Activated CD4-positive, CD25-positive, alpha-beta regulatory T cell treated with anti-CD3 and anti-CD28 coated beads, Interleukin-2, amount 50 U/mL, for 16 hours (primary cell): ENCODE measurements around the gene CR1L.
"Not testable (repeated sequence)": the region's sequence is repeated elsewhere in the genome, so short reads cannot be mapped to it uniquely, and the experiment has no call there.

Experiments used
- DNase-seq: peaks from one replicate; pipeline ENCODE4 v3.0.0-alpha.2; 2020; ENCODE audit warnings: low read depth, low spot score

Gene CR1L

DNA sequence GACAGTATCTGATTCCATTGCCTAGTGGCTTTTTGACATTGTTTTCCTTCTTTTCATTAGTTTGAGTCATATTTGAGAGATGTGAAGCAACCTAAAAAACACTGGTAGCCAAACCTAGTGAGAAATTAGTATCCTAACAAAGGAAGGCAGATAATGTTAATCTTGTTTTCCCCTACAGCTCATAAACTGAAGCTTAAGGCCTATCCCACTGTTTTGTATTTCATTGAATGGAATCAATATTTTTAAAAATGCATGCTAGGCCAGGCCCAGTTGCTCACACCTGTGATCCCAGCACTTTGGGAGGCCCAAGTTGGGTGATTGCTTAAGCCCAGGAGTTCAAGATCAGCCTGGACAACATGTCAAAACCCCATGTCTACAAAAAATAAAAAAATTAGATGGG, 1.2 kb downstream of the CR1L start:
- no peak for DNase-seq

DNA sequence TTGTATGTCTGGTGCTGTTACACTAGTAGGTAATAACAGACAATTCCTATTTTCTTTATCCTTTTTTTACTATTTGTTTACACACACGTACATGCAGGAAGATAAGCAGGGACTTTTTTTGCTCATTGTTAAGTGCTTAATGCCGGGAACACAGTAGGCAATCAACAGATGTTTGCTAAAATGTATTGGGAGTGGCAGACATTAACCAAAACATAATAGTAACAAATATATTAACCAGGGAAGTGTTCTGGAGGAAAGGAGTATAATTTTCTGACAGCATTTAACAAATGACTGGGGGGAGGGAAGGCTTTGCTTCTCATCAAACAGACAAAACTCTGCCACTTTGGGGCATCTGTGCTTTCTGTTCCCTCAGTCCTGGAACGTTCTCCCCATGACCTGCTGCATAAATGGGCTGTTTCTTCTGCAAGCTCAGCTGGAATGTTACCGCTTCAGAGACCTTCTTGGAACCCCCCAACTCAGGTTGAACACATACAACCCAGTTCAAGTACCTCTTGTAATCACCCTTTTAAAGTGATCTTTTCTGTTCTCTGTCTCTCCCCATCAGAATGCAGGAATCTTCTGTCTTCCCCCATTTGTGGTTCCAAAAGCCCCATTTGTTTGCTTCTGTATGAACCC, 2.1 kb downstream of the CR1L start:
- no peak for DNase-seq

DNA sequence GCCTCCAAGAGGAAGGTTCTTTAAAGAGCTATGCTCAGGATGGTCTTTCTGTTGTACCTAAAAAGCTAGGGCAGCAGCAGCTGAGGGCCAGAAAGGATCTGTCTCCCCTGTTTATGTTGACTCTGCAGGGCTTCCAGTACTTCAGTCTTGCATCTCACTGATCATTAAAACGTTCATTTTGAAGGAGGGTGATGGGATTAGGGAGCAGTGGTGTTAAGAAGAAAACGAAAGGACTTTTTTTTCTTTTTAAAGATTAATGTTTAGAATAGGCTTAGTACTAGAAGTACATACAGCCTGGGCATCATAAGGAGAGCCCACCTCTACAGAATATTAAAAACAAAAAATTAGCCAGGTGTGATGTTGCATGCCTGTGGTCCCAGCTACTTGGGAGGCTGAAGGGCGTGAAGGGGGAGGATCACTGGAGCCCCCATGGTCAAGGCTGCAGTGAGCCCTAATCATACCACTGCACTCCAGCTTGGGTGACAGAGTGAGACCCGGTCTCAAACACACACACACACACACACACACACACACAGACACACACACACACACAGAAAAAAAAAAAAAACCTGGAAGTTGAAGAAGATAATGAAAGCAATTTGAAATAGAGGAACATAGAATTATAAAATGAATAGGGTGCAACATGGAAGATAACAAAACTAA, 2.9 kb downstream of the CR1L start:
- no peak for DNase-seq

DNA sequence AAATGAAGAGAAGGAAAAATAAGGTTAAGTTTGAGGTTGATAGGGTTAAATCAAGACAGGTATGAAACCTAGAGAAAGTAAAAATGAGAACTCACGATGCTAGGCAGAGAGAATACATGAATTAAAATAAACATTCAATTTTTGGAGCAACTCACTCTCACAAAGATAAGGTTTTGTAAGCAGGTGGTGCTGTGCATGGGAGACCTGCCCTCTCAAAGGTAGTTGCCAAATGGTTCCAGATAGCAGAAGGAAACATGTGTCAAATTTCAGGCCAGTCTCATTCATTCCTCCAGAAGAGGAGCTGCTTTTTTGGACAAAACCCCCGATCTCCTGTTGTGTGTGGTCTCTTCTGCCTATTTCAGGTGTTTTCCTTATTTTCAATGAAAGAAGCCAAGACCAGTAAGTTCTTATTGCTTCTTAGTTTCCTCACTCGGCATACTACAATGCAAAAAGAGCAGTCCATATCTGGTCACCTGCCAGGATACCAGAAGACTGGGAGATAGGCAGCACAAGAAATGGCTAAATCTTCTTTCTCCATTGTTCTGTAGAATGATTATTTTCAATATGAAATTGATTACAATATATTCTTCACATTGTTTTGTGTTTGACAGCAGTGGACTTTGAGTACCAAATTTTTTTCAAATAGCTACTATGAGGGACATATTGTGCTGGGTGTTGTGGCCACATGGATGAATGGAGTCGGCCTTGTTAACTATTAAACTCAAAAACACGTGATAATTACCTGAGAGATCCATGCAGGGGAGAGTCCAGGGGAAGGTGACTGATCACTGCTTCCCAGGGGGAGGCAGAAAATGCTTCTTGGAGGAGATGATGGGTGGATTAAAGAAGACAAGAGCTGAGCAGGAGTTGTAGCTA, 3.6 kb downstream of the CR1L start:
- no peak for DNase-seq

DNA sequence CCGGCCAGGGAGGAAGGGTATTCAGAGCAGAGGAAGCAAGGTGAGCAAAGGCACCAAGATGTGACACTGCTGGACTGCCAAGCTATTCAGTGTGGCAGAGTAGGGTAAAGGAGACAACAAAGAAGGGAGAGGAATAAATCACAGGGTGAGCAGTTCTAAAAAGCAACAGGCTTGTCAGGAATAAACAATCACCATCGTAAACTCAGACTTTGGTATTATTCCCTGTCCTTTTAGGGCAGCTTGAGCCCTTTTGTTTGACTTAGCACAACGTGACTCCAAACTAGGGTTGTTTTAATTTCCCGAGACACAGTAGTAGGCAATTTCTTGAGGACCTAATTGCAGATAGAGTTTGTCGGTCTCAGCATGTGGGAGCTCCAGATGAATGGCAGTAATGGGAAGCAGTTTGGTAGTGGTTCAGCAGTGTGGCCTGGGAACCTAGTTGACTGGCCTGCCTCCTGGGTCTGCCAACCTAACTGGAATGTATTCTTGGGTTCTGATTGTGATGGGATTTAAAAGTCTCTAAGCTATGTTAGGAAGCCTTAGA, 4.3 kb downstream of the CR1L start:
- DNase-seq = no peak

DNA sequence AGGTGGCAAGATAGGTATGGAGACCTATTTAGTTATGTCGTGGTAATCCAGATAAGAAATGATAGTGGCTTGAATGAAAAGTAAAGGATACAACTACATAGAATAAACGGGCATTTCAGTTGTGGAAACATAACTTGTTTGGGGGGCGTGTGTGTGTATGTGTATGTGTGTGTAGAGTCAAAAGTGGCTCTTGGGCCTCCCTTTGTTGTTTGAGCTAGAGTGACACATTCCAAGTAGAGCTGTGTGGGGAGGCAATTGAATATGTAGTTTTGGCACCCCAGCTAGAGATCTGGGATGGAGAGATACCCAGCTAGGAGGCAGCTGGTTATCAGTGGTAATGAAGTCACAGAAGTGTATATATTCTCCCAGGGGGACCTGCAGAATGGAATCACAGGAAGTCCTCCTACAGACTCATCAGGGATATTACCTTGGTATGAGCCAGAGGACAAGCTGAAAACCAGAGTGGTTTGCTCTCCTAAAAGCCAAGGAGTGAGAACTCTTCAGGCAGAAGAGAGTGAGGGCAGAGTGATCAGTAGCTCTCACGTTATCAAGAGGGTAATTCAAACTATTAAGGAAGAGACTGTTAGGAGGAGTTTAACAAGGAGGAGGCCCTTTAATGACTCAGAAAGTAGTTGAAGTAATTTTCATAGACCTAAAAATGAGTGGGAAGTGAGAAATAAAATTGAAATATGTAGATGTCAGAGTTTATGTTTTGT, 5.1 kb downstream of the CR1L start:
- DNase-seq = no peak

DNA sequence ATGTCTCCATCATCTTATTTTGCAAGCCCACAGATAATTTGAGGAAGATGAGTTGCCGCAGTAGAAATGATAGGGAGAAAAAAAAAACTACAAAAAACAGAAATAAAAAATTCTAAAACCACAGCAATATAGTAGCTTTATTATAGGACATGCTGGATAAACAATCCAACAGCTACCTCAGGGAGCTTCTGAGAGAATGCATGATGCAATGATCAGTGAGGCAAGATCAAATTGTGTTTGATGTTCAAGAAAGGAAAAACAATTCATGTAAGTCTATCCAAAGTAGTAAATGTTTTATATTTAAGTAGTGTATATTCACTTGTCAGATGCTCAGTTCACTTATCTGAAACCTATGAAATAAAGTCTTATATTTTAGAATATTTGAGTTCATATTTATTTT, 6.7 kb downstream of the CR1L start:
- no peak for DNase-seq

DNA sequence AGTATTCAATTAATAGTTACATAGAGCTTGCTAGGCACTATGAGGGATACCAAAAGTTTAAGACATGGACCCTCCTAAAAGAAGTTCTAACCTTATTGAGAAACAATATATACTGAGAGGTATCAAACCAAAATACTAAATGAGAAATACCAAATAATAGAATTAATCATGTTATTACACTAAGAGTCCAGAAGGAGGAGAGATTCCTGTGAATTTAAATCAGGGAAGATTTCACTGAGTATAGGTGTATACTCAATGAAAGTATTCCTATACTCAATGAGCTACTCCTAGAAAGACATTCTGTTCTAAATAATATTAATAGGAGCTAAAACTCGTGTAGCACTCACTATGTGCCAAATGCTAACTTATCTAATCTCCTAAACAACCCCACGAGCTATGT, 9.4 kb downstream of the CR1L start:
- no peak for DNase-seq

DNA sequence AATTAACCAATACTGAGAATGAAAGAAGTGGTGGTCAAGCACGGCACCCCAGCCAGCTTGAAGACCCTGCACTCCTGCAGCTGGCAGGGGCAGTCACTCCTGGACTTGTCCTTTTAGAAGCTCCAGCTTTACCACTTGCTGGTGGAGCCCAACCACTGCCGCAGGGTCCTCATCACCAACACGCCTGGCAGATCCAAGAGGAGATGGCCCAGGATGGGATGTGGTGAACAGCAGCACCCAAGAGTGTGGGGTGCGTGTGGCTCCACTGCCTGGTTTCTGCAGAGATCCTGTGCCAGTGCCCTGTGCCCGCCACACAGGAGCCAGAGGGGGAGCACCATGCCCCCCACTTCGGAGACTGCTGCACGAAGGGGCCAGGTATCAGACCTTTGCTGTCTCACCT, 13.5 kb downstream of the CR1L start:
- no peak for DNase-seq

DNA sequence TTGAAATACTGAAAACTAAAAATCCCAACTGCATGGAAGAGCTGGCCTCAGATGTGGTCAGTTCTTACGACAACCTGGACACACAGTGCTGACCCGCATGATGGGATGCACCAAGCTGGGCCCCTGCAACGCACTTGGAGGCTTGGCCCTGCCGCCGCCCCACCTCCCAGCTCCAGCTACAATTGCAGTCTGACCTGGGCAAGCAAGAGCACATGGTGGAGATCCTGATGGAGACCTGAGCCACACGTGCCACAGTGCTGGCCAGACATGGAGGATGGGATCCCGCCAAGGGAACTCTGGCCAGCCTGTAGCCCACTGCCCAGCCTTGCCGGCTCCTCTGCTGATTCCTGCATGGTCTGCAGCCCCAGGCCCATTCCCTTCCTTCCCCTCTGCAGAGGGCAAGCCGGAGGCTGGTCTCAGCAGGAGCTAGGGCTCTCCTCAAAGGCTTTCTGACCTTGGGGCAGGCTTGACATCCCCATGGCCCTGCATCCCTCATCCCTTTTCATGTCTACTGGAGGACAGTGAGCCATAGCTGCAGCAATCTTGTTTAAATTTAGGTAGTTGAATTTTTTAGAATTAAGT, 14.1 kb downstream of the CR1L start:
- no peak for DNase-seq

DNA sequence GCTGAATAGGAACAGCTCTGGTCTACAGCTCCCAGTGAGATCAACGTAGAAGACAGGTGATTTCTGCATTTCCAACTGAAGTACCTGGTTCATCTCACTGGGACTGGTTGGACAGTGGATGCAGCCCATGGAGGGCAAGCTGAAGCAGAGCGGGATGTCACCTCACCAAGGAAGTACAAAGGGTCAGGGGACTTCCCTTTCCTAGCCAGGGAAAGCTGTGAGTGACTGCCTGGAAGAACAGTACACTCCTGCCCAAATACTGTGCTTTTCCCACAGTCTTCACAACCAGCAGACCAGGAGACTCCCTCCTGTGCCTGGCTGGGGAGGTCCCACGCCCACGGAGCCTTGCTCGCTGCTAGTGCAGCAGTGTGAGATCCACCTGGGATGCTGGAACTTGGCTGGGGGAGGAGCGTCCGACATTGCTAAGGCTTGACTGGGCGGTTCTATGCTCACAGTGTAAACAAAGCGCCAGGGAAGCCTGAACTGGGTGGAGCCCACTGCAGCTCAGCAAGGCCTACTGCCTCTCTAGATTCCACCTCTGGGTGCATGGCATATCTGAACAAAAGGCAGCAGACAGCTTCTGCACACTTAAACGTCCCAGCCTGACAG, 14.7 kb downstream of the CR1L start:
- DNase-seq = no peak

DNA sequence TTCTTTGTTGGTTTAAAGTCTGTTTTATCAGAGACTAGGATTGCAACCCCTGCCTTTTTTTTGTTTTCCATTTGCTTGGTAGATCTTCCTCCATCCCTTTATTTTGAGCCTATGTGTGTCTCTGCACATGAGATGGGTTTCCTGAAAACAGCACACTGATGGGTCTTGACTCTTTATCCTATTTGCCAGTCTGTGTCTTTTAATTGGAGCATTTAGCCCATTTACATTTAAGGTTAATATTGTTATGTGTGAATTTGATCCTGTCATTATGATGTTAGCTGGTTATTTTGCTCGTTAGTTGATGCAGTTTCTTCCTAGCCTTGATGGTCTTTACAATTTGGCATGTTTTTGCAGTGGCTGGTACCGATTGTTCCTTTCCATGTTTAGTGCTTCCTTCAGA, 16.5 kb downstream of the CR1L start:
- DNase-seq = not testable (repeated sequence)

DNA sequence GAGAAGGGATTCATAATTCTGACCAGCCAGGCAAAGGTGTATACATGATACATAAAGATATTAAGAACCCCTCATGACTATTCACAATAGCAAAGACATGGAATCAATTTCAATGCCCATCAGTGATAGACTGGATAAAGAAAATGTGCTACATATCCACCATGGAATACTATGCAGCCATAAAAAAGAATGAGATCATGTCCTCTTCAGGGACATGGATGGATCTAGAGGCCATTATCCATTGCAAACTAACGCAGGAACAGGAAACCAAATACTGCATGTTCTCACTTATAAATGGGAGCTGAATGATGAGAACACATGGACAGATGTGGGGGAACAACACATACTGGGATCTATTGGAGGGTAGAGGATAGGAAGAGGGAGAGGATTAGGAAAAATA, 21.4 kb downstream of the CR1L start:
- DNase-seq = no peak

DNA sequence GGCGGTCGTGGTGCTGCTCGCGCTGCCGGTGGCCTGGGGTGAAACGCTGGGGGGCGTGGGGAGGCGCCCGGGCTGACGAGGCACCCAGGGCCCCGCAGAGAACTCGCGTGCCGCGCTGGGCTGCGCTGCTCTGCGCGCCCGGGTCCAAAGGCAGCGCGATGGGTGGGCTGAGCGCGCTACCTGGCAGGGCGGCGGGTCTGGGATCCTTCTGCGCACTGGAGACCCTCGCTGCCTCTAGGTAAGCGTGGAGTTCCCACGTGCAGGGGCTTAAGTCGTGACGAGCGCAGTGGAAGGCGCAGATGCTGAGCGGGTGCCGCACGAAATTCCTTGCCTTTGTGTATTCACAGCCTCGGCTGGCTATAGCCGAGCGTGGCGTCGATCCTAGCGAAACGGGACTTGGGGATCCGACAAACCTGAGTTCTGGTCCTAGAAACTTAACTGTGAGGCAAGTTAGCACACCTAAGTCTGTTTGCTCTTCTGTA, 24.6 kb downstream of the CR1L start:
- DNase-seq = no peak

DNA sequence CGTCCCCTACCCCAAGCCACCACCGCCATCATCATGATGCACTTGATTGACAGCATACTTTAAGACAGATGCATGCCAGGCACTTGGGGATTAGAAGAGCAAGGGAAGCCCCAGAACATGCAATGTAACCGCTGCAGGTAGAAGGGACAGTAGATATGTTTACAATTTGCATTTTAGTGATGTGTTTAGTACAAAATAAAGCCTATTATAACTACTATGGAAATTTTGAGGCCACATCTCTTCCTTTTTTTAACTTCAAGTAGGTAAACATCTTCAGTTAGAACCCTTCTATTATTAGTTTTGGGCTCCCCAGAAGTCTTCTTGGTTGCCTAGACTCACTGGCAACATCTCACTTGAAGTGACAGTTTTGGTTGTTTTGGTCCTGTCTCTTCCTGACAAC, 25.3 kb downstream of the CR1L start:
- no peak for DNase-seq

DNA sequence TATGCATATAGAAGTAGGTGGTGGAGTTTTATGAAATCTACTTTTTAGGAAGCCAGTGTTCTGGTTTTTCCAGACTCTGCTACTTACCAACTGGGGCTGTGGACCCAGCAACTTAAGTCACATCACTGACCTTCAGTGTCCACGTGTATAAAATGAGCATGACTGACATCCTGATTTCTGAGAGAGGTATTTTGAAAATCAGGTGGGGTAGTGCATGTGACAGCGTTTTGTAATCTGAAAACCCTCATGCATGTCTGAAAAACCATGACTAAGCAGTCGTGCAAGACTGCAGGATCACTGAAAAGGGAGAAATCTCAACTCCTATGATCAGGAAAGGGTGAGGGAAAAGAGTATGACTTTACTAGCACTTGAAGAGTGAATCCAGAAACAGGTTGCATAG, 26.1 kb downstream of the CR1L start:
- DNase-seq = no peak

DNA sequence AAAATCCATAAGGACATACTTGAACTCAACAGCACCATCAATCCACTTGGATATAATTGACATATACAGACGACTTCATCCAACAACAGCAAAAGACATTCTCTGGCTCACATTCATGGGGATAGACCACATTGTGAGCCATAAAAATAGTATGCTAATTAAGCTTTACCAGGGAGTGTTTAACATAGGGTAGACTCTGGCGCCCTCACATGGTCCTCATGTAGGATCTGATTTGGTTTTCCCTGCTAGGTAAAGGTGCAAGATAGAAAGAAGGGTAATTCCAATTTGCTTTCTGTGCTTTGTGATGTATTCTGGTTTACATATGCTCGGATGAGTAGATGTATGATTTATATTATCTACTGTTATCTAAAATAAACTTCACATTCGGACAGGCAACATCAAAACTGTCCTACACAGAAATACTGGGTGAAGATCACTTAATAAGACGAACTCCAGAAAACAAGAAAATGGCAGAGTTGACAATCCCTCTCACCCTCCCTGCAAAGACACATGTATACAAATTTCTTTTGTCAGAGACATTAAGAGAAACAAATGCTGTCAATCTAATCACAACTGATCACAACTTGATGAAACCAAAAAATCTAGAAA, 27.7 kb downstream of the CR1L start:
- no peak for DNase-seq

DNA sequence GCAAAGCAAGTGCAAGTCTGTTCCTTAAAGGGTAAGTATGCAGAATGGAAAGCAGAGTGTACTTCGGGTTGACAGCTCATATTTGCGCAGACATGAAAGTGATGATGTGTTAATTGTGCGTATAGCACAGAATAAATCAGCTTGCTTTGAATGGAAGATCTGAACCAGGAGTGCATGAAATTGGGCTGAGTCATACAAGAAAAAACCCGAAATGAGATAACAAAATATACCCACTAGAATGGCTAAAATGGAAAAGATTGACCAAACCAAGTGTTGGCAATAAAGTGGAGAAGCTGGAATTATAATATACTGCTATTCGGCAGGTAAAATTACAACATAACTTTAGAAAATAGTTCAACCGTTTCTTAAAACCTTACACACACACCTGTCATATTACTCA, 28.5 kb downstream of the CR1L start:
- no peak for DNase-seq

DNA sequence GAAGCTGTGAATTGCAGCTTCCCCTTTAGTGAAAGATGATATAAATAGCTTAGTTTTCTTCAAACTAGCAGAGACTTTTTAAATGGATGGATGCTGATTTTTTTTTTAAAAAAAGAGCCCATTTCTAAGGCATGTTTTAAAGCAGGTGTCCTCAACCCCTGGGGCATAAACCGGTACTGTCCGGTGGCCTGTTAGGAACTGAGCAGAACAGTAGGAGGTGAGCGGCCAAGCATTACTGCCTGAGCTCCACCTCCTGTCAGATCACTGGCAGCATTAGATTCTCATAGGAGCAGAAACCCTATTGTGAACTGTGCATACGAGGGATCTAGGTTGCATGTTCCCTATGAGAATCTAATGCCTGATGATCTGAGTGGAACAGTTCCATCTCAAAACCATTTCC, 31.2 kb downstream of the CR1L start:
- no peak for DNase-seq

DNA sequence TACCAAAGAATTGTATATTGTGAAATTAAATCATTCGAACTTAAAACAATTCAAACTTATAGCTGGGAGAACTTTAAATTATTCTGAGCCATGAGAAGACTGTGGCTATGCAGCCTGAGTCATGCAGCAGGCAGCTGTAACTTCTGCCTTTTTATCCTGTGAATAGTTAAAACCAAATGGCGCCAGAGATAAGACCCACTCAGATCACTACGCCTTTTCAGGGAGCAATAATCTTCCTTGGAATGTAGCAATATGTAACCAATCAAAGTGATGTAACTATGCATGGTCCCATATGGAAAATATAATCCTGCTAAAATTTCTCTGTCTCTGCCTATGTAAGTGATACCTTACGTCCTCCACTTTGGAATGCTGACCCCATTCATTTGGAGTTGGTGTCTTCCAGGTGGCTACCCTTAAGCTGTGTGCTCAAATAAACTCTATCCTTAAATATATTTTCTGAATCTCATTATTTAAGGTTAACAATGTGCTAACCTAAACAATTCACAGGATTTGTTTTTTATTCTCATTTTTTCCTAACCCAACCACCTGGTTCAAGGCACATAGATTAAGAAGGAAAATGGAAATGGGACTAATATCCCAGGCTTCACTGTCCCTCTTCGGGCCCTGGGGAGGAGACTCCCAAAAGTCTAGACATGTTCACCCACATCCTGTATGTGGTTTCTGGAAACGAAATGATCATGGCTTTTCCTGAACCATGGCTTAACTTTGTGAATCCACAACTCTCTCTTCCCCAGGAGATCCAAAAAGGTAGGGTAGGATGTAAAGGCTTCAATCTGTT, 35.9 kb downstream of the CR1L start:
- DNase-seq = not testable (repeated sequence)
